ENCODE results near the gene TMX4.

GRCh38 chr20:8032499-8032898, 12.9 kb upstream of the TMX4 start:
- TF ChIP-seq USF2 (IDR thresholded peaks at IDR 0.05; ENCODE audit: low read depth, low read length) = no peak
- no peak for TF ChIP-seq MAFK (IDR thresholded peaks at IDR 0.05; ENCODE audit: low read depth, low read length)
- TF ChIP-seq CTCF (conservative IDR thresholded peaks at IDR 0.05; ENCODE audit: low read depth, low read length) = no peak

All from IMR-90 (cell line).